ENCODE data around the gene FREM3.
"Not testable (repeated sequence)": the region's sequence is repeated elsewhere in the genome, so short reads cannot be mapped to it uniquely, and the experiment has no call there.

The FREM3 gene

DNA sequence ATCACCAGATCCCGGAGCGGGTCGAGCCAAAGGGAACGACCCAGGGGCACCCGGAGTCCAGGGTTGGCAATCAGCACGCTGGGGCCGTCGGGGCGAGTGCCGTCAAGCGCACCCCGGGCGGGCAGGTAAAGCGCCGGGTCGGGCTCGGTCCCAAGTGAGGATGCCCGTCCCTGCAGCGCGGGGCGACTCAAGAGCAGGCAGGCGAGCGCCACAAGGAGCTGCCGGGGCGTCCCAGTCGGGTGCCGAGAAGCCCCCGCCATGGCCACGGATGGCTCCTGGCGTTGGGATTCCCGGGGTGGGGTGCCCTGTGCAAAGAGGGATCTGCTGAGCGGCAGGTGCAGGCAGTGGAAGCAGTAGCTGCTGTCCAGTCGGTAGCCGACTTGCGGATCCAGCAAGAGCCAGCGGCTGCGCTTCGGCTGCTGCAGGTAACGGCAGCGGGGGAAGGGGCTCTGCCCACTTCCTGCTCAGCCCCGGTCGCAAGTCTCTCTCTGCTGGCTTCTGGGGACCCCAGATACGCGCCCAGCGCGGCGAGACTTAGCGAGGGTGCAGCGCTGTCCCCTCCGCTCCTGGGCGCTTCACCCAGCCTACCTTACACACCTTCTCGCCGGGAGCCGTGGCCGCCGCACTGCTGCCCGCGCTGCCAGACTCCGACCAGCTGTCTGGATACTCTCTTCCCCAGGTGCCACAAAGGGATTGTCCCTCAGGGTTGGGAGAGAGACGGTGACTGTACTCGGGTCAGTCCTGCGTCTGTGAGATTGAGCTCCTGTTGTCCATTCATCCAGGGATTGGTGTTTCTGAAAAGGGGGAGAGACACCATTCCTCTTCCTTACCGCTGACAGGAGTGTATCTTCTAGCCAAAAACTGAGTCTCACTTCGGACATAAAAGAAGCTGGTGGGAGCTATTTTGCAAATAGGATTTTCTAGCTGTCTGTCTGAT lies at the start of gene FREM3:
TSS of gene FREM3 (minus strand) at position 260 of the 937 bp plus-strand sequence. CDS start at position 260, 0 bp downstream.
- H3K4me3 ChIP-seq (ENCODE audit: low read depth, low read length), result peak within 1 kb of the TSS; percentile 44

DNA sequence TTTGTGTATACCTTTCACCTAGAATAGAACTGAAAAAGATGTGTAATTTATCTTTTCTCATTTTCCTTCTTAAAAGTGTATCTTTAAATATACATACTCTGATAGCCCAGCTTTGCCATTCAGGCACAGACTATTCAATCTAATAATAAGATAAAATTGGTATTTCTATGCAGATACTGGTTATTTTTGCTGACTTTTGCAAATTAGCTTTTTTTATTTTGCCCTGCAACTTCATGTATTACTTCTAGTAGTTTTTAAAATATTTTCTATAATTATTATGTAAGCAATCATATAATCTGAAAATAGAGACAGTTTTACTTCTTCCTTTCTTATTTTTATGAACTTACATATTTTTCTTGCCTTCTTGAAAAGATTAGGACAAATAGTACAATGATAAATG lies 45.4 kb upstream of the FREM3 start:
- H3K4me3 ChIP-seq (ENCODE audit: low read depth, low read length), result no peak overlapping the region

DNA sequence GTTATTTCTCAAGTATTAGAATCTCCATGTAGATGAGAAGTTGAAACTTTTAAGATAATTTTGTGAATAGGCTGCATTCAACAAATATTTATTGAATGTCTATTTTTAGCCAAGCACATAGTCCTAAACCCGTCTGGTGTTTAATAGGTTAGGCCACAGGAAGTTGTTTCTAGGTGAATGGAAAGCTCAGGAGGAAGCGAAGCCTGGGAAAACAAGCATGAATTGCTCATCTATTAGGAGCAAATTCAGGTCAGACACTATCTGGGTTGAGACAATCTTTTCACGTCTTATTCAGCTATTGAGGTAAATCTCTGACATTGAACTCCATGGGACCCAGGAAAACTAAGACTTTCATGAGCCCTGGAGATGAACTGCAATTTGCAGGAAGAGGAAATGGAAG lies 43.1 kb upstream of the FREM3 start:
- no peak overlapping the region for H3K4me3 ChIP-seq (ENCODE audit: low read depth, low read length)

DNA sequence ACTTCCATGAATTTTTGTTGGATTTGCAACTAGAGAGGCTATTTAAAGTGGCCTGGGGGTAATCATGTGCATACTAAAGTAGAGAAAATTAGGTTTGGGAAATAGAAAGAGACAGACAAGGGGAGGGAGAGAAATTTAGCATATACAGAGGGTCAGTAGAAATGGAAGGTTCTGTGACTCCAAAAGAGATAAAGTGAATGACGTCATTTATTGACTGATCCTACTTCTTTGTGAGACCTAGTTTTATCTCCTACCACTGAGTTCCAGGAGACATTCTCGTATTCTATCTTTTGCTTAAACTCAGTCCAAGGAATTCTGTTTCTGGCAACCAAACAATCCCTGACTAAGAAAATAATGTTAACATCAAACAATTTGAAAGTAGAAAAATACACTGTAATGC lies 42.4 kb upstream of the FREM3 start:
- no peak overlapping the region for H3K4me3 ChIP-seq (ENCODE audit: low read depth, low read length)

DNA sequence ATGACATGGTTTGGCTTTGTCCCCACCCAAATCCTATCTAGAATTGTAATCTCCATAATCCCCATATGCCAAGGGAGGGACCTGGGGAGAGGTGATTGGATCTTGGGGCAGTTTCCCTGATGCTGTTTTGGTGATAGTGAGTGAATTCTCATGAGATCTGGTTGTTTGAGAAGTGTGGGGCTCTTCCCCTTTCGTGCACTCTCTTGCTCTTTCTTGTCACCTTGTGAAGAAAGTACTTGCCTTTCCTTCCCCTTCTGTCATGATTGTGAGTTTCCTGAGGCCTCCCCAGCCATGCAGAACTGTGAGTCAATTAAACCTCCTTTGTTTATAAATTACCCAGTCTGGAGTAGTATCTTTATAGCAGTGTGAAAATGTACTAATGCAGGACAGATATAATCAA lies 36.4 kb upstream of the FREM3 start:
- H3K4me3 ChIP-seq (ENCODE audit: low read depth, low read length), result no peak overlapping the region

DNA sequence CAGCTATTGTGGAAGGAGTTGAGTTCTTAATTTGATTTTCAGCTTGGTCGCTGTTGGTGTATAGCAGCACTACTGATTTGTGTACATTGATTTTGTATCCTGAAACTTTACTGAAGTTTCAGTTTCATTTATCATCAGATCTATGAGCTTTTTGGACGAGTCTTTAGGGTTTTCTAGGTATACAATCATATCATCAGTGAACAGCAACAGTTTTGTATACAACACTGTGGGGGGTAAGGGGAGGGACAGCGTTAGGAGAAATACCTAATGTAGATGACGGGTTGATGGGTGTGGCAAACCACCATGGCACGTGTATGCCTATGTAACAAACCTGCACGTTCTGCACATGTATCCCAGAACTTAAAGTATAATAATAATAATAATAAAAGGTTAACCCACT lies 35.6 kb upstream of the FREM3 start:
- not testable (repeated sequence) for H3K4me3 ChIP-seq (ENCODE audit: low read depth, low read length)

DNA sequence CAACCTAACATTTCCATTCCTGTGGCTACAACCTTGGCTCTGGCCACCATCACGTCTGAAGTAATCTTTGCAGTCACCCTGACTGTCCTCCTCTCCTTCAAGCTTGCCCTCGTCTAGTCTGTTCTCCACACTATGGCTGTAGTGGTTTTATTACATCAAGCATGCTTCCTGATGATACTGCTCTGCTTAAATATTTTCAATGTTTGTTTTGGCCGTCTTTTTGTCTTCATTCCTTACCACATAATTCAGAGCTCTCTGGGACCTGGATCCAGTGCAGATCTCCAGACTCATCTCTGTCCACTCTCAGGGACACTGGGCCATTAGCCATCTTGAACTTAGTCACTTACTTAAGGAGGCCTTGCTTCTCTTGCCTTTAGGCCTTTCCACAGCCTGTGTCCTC lies 27.7 kb upstream of the FREM3 start:
- H3K4me3 ChIP-seq (ENCODE audit: low read depth, low read length), result no peak overlapping the region

DNA sequence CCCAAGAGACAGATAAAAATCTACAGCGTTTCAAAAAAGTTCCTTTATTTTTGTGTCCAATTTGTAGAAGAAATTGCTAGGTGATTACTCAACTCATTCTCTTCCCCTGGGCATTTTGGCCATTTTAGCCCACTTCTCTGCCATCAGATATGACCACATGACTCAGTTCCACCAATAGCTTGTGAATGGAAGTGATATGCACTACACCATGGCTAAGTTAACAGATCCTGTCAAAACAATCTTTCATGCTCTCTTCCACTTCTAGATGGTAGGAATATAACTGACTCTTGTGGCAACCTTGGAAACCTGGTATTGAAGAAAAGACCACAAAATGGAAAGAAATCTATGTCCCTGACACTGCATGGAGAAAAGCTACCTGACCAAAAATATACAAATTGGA lies 26.2 kb upstream of the FREM3 start:
- H3K4me3 ChIP-seq (ENCODE audit: low read depth, low read length), result no peak overlapping the region

DNA sequence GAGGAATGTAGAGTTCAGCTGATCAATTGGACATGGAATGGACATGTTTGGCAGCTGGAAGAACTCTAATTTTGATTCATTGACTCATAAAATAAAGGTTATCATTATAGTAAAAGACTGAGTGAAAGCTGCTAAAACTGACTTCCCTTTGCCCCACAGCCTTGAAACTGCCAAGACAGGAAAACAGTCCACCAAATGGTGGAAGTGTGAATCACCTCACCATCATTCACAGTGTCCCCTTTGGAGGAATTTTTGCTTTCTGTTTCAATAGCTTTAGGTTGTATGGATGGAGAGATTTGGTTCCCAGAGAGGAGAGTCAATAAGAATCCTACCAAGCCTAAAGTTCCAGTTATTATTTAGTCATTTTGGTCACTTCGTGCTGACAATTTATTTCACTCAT lies 20.8 kb upstream of the FREM3 start:
- no peak overlapping the region for H3K4me3 ChIP-seq (ENCODE audit: low read depth, low read length)

DNA sequence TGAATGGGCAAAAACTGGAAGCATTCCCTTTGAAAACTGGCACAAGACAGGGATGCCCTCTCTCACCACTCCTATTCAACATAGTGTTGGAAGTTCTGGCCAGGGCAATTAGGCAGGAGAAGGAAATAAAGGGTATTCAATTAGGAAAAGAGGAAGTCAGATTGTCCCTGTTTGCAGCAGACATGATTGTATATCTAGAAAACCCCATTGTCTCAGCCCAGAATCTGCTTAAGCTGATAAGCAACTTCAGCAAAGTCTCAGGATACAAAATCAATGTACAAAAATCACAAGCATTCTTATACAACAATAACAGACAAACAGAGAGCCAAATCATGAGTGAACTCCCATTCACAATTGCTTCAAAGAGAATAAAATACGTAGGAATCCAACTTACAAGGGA lies 18.3 kb upstream of the FREM3 start:
- not testable (repeated sequence) for H3K4me3 ChIP-seq (ENCODE audit: low read depth, low read length)

DNA sequence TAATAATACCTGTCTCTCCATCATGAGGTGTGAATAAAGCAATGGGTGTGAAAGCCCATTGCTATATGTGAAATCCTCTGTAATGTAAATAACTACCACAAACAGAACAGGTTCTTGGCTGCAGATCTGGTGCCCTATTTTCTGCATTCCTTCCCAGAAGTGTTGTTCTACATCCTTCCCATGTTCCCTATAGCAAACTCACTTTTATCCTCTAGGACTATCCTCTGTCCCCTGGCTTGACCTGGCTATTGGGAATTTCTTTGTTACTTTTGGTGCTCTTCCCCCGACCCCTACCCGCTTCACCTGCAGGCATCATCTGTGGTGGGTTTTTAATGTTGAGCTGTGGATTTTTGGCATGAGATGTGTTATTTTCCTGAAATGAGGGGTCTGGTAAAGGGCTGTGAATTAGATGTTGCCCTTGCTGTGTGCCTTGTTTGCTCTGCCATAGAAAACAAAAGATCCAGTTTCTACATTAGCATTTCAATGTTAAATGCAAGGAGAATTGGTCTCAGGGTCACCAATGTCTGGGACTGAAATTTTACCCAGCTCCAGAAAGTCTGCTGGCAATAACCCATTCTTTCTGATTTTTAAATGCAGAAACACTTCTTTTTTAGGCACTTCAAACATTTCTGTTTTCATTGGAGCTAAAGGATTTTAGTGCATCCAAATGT lies 13.6 kb upstream of the FREM3 start:
- no peak overlapping the region for H3K4me3 ChIP-seq (ENCODE audit: low read depth, low read length)

DNA sequence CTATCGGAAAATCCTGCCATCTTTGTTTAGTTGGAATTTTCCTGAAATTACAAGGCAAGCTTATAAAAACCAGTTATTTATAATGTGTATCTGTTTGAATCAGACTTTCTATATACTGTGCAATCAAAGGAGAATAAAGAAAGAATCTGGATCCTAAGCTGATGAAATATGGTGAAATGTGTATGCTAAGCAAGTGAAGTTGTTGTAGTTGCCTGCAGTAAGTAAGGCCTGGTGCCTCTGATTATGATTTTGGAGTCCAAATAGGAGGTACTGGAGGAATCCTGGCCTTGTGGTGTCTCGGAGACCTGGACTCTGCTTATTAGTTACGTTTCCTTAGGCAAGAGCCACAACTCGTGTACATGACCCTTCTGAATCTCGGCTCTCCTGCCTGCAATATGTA lies 13.1 kb upstream of the FREM3 start:
- no peak overlapping the region for H3K4me3 ChIP-seq (ENCODE audit: low read depth, low read length)

DNA sequence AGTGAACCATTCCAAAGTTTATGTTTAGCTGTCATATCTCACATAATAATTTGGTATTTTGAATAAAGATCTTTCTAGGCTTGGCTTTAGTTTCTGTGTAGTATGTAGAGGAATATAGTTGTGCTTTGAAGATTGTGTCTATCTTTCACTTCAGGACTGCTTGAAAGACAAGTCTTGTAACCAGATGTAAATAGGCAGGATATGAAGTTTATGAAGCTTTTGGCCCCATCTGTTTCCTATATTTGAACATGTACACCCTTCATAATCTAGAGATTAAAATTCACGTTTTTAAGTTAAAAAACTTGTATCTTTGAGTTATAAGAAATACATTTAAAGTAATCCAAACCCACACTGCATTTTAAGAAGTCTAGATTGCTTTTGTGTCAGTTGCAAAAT lies 11.7 kb upstream of the FREM3 start:
- no peak overlapping the region for H3K4me3 ChIP-seq (ENCODE audit: low read depth, low read length)

DNA sequence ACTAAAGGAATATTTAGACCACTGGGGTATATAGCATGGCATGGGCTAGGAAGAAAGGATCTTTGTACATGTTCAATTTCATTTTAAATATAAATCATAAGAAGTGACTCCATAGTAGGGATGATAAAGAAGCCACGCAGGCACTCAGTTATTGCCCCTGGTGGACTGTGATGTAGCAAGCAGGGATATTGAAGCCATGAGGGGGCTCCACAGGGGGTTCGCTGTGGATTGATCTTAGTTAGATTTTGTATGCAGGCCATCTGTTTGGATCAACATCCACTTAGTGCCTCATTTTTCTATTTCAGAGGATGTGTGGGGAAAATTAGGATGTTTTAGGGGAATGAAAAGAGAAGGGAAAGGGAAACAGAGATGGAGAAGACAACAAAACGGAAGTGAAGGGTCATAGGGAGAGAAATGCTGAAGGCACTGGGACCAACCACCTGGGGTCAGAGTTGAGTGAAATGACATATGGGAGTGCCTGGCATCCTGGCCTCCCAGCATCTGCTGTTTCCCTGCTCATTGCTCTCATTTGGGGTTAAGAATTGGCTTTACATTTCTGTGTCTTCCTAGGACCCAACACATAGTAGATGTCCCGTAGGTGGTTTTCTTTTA lies 11.2 kb upstream of the FREM3 start:
- no peak overlapping the region for H3K4me3 ChIP-seq (ENCODE audit: low read depth, low read length)

DNA sequence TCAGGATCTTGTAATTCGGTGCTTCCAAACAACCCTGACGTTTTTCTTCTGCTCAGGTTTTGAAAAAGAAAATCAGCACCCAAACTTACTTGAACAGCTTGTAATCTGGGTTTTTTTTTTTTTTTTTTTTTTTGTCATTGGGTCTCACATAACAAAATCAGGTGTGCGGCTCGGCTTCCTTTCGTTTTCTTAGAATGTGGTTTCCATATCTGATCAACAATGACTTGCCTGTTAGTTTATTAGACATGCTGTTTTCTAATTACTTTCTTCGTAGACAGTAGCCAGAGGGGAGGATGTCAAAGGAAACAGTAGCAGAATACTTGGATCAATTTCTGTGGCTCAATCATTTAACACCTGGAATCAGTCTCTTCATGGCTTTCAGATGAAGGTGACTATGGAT lies 890 bp upstream of the FREM3 start:
- no peak overlapping the region for H3K4me3 ChIP-seq (ENCODE audit: low read depth, low read length)

DNA sequence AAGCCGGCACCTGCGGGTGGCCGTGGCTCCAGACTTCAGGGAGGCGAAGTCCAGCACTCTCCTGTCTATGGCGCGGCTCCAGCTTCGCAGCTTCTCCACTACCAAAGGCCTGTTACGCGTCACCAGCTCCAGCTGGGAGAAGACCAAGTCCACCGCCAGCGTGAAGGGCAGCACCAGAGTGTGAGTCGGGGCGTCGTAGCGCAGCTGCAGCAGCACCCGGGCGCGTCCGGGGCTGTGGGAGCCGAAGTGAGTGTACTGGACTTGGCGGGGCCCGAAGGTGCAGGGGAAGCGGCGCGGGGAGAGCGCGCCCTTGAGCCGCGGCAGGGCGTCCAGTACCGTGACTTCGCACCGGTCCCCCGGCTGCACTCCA lies 444 bp downstream of the FREM3 start:
- peak overlapping the region; percentile 44 for H3K4me3 ChIP-seq (ENCODE audit: low read depth, low read length)

DNA sequence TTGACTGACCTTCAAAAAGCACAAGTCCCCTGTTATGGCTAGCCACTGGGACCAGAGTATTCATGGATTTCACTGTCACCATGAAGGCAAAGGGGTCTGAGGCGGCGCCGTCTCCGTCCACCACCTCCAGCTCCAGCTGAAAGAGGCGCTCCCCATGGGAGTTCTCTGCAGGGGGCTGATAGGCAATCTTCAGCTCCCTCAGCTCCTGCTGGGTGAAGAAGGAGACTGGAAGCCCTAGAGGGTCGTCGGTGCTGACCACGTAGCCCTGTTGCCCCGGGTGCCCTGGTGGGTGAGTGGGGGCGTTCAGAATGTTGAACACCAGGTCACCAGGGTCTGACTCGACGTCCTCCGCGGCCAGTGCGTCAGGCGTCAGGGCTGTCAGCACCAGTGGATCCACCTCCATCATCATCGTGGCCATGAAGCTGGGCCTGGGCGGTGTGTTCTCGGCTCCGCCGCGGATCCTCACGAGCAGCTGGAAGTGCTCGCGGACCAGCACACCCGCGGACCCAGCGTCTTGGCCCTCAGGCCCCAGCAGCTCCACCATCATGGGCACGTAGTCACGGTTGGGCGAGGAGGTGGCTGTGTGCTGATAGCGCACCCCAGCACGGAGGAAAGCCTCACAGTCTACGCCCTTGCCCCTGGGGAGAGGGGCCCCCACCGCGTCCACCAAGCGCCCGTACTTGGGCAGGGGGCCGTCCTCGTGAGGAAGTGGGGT lies 987 bp downstream of the FREM3 start:
- peak overlapping the region; percentile 44 for H3K4me3 ChIP-seq (ENCODE audit: low read depth, low read length)

DNA sequence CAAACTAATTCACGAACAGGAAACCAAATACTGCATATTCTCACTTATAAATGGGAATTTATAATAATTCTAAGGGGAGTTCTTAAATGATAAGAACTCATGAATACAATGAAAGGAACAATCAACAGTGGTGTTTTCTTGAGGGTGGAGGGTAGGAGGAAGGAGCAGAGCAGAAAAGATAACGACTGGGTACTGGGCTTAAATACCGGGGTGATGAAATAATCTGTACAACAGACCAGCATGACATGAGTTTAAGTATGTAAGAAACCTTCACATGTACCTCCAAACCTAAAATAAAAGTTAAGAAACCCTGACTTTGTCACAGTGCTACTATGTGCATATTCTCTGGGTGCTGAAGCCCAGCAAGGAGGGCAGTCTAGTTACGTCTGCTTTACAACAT lies 6.6 kb downstream of the FREM3 start:
- no peak overlapping the region for H3K4me3 ChIP-seq (ENCODE audit: low read depth, low read length)

DNA sequence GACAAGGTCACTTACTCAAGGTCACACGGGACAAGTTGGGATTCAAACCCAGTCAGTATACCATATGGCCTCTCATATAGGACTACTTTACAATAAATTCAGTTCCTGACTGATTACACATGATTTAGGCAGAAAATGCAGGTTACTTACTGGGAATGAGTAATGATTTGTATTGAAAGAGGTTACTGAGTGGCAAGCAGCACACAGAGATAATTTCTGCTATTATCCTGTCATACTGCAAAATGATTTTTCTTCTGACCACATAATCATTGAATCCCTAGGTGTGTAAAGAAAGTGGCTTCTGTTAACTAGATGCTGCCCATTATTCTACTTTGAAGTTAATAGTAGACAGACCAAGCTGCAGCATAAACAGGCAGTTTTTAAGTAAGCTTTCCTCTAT lies 8.2 kb downstream of the FREM3 start:
- no peak overlapping the region for H3K4me3 ChIP-seq (ENCODE audit: low read depth, low read length)

DNA sequence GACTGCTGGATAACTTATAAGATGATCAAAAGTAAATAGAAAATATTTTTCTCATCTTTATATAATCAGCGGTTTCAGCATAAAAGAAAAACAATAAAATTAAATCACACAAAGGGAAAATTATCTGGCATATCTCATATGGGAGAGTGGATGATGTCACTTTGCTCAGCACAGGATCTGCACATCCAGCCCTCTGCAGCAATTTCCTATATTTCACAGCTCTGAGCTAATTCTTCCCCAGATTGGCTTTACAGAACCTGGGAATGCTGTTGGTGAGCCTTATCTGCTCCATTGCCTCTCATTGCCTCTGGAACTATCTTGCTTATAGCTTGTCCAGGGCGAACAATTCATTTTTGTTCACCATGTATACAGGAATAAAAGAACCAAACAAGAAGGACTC lies 21.0 kb downstream of the FREM3 start:
- H3K4me3 ChIP-seq (ENCODE audit: low read depth, low read length), result no peak overlapping the region

DNA sequence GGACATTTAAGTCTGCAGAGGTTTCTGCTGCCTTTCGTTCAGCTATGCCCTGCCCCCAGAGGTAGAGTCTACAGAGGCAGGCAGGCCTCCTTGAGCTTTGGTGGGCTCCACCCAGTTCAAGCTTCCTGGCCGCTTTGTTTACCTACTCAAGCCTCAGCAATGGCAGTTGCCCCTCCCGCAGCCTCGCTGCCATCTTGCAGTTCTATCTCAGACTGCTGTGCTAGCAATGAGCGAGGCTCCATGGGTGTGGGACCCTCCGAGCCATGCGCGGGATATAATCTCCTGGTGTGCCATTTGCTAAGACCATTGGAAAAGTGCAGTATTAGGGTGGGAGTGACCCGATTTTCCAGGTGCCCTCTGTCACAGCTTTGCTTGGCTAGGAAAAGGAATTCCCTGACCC lies 26.8 kb downstream of the FREM3 start:
- not testable (repeated sequence) for H3K4me3 ChIP-seq (ENCODE audit: low read depth, low read length)

Data from iPS-11a (cell line).